Measurements from ENCODE around the gene TTYH1. TPM values are rescaled to one million over a fixed set of nuclear protein-coding genes. Genes with fewer than 3 reads are reported as not detected.
"Not testable (repeated sequence)": the region's sequence is repeated elsewhere in the genome, so short reads cannot be mapped to it uniquely, and the experiment has no call there.

Gene TTYH1
- polyA plus RNA-seq, 1 experiment, result not detected

GRCh38 chr19:54373781-54374631, 41.3 kb upstream of the TTYH1 start:
- no peak overlapping the region for H3K27ac ChIP-seq (ENCODE audit: low read depth, low read length)
- POLR2A ChIA-PET, result no interaction called here
- H3K9me3 ChIP-seq (ENCODE audit: control insufficient read depth, insufficient read depth, low read length), result peaks cover 22% of the 10 kb centered on the region
- H3K4me3 ChIP-seq (ENCODE audit: low read depth, low read length), result no peak overlapping the region
- no peak for DNase-seq (ENCODE audit: low read depth, low spot score)
- H3K27me3 ChIP-seq (ENCODE audit: control insufficient read depth, insufficient read depth, low read length), result no peaks in the 10 kb centered on the region
- TF ChIP-seq, protein P1, sequence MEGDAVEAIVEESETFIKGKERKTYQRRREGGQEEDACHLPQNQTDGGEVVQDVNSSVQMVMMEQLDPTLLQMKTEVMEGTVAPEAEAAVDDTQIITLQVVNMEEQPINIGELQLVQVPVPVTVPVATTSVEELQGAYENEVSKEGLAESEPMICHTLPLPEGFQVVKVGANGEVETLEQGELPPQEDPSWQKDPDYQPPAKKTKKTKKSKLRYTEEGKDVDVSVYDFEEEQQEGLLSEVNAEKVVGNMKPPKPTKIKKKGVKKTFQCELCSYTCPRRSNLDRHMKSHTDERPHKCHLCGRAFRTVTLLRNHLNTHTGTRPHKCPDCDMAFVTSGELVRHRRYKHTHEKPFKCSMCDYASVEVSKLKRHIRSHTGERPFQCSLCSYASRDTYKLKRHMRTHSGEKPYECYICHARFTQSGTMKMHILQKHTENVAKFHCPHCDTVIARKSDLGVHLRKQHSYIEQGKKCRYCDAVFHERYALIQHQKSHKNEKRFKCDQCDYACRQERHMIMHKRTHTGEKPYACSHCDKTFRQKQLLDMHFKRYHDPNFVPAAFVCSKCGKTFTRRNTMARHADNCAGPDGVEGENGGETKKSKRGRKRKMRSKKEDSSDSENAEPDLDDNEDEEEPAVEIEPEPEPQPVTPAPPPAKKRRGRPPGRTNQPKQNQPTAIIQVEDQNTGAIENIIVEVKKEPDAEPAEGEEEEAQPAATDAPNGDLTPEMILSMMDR (IDR thresholded peaks at IDR 0.05; ENCODE audit: low read depth, low read length), result no peak
- CTCF ChIA-PET, result no interaction called here

DNA sequence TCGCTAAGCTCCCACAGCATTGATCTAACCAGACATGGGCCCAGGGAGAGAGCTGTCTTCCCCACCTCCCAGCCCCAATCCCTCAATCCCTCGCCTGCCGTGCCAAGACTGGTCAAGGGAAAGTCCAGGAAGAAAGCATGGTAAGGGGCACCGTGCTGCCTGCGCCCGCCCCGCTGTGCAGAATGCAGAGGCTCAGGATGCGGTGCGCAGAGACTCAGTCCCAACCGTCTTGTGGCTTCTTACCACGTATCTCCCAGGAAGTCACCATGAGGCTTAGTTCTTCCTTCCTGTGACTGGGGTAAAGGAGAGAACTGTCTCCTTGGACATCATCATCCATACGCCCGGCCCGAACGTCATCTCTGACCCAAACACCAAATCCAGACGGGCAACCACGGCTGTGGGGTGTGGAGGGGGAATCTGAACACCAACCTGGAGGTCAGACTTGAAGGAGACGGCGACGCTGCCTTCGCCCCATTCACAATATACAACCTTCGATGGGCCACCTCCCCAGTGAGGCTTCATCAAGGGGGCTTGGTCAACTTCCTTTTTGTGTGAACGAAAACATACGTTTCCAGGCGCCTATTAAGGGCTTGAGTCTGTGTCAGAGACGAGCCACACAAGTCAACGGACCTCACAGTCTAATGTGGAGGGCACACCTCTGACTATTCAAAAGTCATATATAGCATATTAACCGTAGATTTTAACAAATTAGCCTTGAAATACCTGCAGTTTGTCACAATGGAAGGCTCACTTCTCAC, 39.9 kb upstream of the TTYH1 start:
- CTCF ChIA-PET; H3K4me3 ChIP-seq (ENCODE audit: low read depth, low read length); POLR2A ChIA-PET; H3K27ac ChIP-seq (ENCODE audit: low read depth, low read length); H3K27me3 ChIP-seq (ENCODE audit: control insufficient read depth, insufficient read depth, low read length); DNase-seq (ENCODE audit: low read depth, low spot score): not testable (repeated sequence)
- H3K9me3 ChIP-seq (ENCODE audit: control insufficient read depth, insufficient read depth, low read length), result peaks cover 22% of the 10 kb centered on the region

- Histone ChIP-seq H3K4me3 (ENCODE audit: low read depth, low read length) (no peak overlapping the region), H3K27me3 (ENCODE audit: control insufficient read depth, insufficient read depth, low read length) (no peaks in the 10 kb centered on the region), H3K27ac (ENCODE audit: low read depth, low read length) (no peak overlapping the region), H3K9me3 (ENCODE audit: control insufficient read depth, insufficient read depth, low read length) (peaks cover 22% of the 10 kb centered on the region)
- ChIA-PET CTCF (no interaction called here), POLR2A (no interaction called here)
- TF ChIP-seq, protein P1 (IDR thresholded peaks at IDR 0.05; ENCODE audit: low read depth, low read length), result no peak
- no peak for DNase-seq (ENCODE audit: low read depth, low spot score)
Observed at GRCh38 chr19:54376610-54377285, 38.5 kb upstream of the TTYH1 start.

DNA sequence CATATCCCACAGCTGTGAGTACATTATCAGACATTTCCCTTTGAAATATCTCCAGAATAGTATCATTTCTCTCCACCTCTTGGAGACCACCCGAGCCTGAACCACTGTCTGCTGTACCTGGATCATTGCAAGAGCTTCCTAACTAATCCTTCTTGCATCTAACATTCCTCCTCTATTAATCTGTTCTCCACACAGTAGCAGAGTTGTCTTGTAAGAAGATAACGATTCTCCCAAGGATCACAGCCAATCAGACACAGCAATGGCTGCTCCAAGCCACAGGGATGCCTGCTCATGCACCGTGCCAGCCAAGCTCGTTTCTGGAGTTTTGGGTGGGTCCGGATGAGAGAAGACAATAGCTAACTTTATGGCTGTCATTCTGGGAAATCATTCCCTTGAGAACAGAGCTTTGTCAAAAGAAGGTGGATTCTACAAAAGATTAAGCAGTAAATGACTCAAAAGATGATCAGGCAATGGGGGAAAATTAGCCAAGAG, 36.0 kb upstream of the TTYH1 start:
- ChIA-PET CTCF (interaction anchor here (1.8 kb wide), 1 partner anchor 12 kb away, joined by 7 read pairs; no protein-coding TSS in a partner anchor), POLR2A (no interaction called here)
- no peak for DNase-seq (ENCODE audit: low read depth, low spot score)
- Histone ChIP-seq H3K9me3 (ENCODE audit: control insufficient read depth, insufficient read depth, low read length) (peaks cover 20% of the 10 kb centered on the region), H3K4me3 (ENCODE audit: low read depth, low read length) (no peak overlapping the region), H3K27ac (ENCODE audit: low read depth, low read length) (no peak overlapping the region), H3K27me3 (ENCODE audit: control insufficient read depth, insufficient read depth, low read length) (no peaks in the 10 kb centered on the region)
- TF ChIP-seq, protein P1 (IDR thresholded peaks at IDR 0.05; ENCODE audit: low read depth, low read length), result no peak

DNA sequence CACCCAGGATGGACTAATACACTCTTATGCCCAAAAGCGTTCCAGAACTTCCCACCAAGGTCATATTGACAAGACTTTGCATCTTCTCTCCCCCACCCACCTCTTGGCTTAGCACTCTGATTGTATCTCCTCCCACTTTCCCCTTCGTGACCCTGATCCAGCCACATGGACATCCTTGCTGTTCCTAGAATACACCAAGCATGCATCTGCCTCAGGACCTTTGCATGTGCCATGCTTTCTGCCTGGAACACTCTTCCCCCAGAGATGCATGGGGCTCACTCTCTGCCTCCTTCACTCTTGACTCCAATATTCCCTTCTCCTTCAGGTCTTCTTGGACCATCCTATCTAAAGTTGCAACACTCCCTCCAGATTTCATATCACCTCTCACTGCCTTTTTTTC, 34.4 kb upstream of the TTYH1 start:
- DNase-seq (ENCODE audit: low read depth, low spot score), result no peak
- ChIA-PET POLR2A (no interaction called here), CTCF (interaction anchor here (2.1 kb wide), 1 partner anchor 10 kb away, joined by 13 read pairs; no protein-coding TSS in a partner anchor)
- peaks cover 6% of the 10 kb centered on the region for H3K9me3 ChIP-seq (ENCODE audit: control insufficient read depth, insufficient read depth, low read length)
- TF ChIP-seq, protein P1 (IDR thresholded peaks at IDR 0.05; ENCODE audit: low read depth, low read length), result no peak
- H3K4me3 ChIP-seq (ENCODE audit: low read depth, low read length), result no peak overlapping the region
- no peak overlapping the region for H3K27ac ChIP-seq (ENCODE audit: low read depth, low read length)
- H3K27me3 ChIP-seq (ENCODE audit: control insufficient read depth, insufficient read depth, low read length), result no peaks in the 10 kb centered on the region

DNA sequence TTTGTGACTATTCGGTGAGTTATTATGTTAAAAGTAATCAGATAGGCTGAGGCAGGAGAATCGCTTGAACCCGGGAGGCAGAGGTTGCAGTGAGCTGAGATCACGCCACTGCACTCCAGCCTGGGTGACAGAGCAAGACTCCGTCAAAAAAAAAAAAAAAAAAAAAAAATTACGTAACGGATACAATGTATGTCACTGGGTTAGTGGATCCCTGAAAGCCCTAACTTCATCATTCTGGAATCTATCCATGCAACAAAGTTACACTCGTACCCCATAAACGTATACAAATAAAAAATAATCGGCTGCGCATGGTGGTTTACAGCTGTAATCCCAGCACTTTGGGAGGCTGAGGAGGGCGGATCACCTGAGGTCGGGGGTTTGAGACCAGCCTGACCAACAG, 33.2 kb upstream of the TTYH1 start:
- H3K27ac ChIP-seq (ENCODE audit: low read depth, low read length); H3K27me3 ChIP-seq (ENCODE audit: control insufficient read depth, insufficient read depth, low read length); H3K9me3 ChIP-seq (ENCODE audit: control insufficient read depth, insufficient read depth, low read length); H3K4me3 ChIP-seq (ENCODE audit: low read depth, low read length); DNase-seq (ENCODE audit: low read depth, low spot score): not testable (repeated sequence)
- CTCF ChIA-PET, result interaction anchor here (2.1 kb wide), 1 partner anchor 9 kb away, joined by 13 read pairs; no protein-coding TSS in a partner anchor
- POLR2A ChIA-PET, result interaction anchor here (0.6 kb wide), 1 partner anchor 65 kb away, joined by 3 read pairs; no protein-coding TSS in a partner anchor

All from AG04450 (cell line).